OCI-LY3 (cell line): ENCODE results near the gene FAM13A.

Experiments
- H2AFZ ChIP-seq: fragments of 200-600, 300-600 bp; shearing (Covaris generic); 2 replicates; pipeline ENCODE4 v1.6.0; 2014; ENCODE audit warnings: antibody characterized with exemption, low read depth, low read length
- H3K27ac ChIP-seq: fragments of 200-600, 300-600 bp; sonication (generic); 2 replicates; pipeline ENCODE4 v1.5.1; 2014; ENCODE audit warnings: mild to moderate bottlenecking, low read length, moderate library complexity, mixed read lengths
- H3K27me3 ChIP-seq: fragments of 200-600, 300-600 bp; sonication (generic); 2 replicates; pipeline ENCODE4 v1.6.1; 2014; ENCODE audit warnings: low read depth, low read length, mixed read lengths
- H3K36me3 ChIP-seq: fragments of 200-600, 300-600 bp; sonication (generic); replicated peaks from 2 replicates; pipeline ENCODE3; 2014; ENCODE audit warnings: low read depth, low read length, mixed read lengths
- H3K4me1 ChIP-seq: fragments of 300-600, 200-600 bp; sonication (generic); 2 replicates; pipeline ENCODE4 v1.6.1; 2014; ENCODE audit warnings: low read length, mixed read lengths
- H3K4me2 ChIP-seq: fragments of 200-600, 300-600 bp; sonication (generic); 2 replicates; pipeline ENCODE4 v1.6.1; 2014; ENCODE audit warnings: low read length, mixed read lengths
- H3K4me3 ChIP-seq: fragments of 300-600, 200-600 bp; sonication (generic); 2 replicates; pipeline ENCODE4 v1.5.1; 2014; ENCODE audit warnings: antibody characterized with exemption, mild to moderate bottlenecking, low read length, moderate library complexity
- H3K79me2 ChIP-seq: fragments of 300-600, 200-600 bp; shearing (Covaris generic); 2 replicates; pipeline ENCODE4 v1.6.1; 2014; ENCODE audit warnings: mild to moderate bottlenecking, low read length, mixed read lengths
- H3K9ac ChIP-seq: fragments of 300-600, 200-600 bp; shearing (Covaris generic); 2 replicates; pipeline ENCODE4 v1.6.0; 2014; ENCODE audit warnings: mild to moderate bottlenecking, low read length, moderate library complexity
- H3K9me3 ChIP-seq: fragments of 200-600, 300-600 bp; shearing (Covaris generic); 2 replicates; pipeline ENCODE4 v1.6.1; 2014; ENCODE audit warnings: low read length, mixed read lengths; ENCODE audit not compliant: insufficient read depth
- H4K20me1 ChIP-seq: fragments of 200-600, 300-600 bp; sonication (generic); 2 replicates; pipeline ENCODE4 v1.6.1; 2016; ENCODE audit warnings: low read length, mixed read lengths; ENCODE audit not compliant: insufficient read depth
- EZH2phosphoT487 ChIP-seq: fragments of 200-600 bp; shearing (Covaris generic); IDR thresholded peaks from 2 replicates; pipeline ENCODE4 v1.6.1; 2018; ENCODE audit warnings: antibody characterized with exemption, mixed run types, low read depth
- TF ChIP-seq, protein P1 (sequence below): fragments of 200-600, 300-600 bp; sonication (generic); IDR thresholded peaks from 2 replicates; pipeline ENCODE4 v1.5.1; 2014; ENCODE audit warnings: antibody characterized with exemption, low read length, low read depth

The FAM13A gene

DNA sequence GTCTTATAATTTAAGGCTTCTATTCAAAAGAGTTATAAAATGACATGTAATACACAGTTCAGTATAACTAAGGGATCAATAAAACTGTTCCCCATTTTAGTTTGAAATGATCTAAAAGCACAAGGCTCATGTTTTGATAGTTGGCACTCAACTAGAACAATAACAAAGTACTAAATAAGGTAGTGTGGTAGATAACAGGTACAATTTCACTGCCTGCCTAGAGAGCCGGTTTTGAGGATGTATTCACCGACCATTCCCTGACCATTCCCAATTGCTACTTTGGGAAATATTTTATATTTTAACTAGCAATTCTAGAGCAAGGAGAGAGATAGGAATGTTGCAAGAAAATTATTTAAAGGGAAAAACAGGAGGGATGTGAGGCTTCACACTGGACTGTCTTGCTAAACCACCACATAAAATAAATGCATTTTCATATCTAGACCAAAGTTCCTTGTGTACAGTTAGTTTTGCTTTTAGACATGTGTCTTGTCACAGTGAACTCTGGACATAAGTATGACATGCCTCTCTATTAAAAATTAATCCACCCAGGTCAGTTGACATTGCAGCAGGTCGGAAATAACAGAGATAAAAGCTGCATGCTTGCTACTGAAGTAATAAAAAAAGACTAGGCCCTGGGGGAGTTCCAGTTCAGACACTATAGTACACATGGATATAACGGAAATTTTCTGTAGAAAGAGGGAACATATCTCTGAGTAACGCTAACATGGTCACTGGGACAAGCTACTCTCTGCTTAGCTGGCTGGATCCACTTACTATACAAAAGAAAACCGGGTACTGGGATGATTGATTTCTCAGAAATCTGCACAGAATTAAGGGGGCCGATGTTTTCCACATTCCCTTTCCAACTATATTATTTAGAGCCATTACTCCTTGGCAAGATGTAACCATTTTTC is 303.1 kb downstream of the FAM13A start:
- Histone ChIP-seq H3K79me2 (no peaks in the 10 kb centered on the region), H3K4me2 (peak overlapping the region; percentile 50), H3K27ac (no peak overlapping the region), H3K27me3 (0 out of 2 replicates have a peak, but pooled peaks cover 6% of the 10 kb centered on the region), H4K20me1 (peaks cover 4% of the 10 kb centered on the region; the same call in 1 of the 2 replicates), H3K4me3 (no peak overlapping the region), H3K9ac (no peak overlapping the region), H2AFZ (no peak overlapping the region), H3K36me3 (peaks cover 11% of the 10 kb centered on the region), H3K9me3 (no peaks in the 10 kb centered on the region), H3K4me1 (peaks cover 28% of the 10 kb centered on the region)
- no peak for TF ChIP-seq EZH2phosphoT487
- TF ChIP-seq, protein P1, sequence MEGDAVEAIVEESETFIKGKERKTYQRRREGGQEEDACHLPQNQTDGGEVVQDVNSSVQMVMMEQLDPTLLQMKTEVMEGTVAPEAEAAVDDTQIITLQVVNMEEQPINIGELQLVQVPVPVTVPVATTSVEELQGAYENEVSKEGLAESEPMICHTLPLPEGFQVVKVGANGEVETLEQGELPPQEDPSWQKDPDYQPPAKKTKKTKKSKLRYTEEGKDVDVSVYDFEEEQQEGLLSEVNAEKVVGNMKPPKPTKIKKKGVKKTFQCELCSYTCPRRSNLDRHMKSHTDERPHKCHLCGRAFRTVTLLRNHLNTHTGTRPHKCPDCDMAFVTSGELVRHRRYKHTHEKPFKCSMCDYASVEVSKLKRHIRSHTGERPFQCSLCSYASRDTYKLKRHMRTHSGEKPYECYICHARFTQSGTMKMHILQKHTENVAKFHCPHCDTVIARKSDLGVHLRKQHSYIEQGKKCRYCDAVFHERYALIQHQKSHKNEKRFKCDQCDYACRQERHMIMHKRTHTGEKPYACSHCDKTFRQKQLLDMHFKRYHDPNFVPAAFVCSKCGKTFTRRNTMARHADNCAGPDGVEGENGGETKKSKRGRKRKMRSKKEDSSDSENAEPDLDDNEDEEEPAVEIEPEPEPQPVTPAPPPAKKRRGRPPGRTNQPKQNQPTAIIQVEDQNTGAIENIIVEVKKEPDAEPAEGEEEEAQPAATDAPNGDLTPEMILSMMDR: no peak

DNA sequence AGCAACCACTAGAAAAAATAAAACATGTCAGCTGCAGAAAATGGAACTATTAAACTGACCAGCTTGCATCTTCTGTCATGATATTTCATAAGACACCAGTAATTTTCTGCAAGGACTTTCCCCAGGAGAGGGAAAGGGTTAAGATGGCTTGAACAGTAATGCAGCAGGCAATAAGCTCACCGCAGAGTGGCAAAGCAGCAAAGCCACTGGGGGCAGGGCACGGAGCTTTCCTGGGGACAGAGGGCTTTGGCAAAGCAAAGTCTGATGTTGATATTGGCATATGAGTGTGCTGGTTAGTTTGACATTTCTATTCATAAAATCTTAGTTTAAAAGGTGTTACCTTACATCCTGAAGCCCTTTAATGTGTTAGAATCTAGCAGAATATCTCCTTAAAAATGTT is 304.2 kb downstream of the FAM13A start:
- peaks cover 4% of the 10 kb centered on the region; the same call in 1 of the 2 replicates for H4K20me1 ChIP-seq
- no peak overlapping the region for H2AFZ ChIP-seq
- no peaks in the 10 kb centered on the region for H3K79me2 ChIP-seq
- H3K4me2 ChIP-seq: peak overlapping the region; percentile 50
- H3K27ac ChIP-seq: no peak overlapping the region
- H3K27me3 ChIP-seq: 0 out of 2 replicates have a peak, but pooled peaks cover 6% of the 10 kb centered on the region
- H3K9ac ChIP-seq: no peak overlapping the region
- H3K4me1 ChIP-seq: peaks cover 28% of the 10 kb centered on the region
- no peak overlapping the region for H3K4me3 ChIP-seq
- no peaks in the 10 kb centered on the region for H3K9me3 ChIP-seq
- TF ChIP-seq EZH2phosphoT487: no peak
- TF ChIP-seq, protein P1: no peak
- H3K36me3 ChIP-seq: peaks cover 18% of the 10 kb centered on the region

DNA sequence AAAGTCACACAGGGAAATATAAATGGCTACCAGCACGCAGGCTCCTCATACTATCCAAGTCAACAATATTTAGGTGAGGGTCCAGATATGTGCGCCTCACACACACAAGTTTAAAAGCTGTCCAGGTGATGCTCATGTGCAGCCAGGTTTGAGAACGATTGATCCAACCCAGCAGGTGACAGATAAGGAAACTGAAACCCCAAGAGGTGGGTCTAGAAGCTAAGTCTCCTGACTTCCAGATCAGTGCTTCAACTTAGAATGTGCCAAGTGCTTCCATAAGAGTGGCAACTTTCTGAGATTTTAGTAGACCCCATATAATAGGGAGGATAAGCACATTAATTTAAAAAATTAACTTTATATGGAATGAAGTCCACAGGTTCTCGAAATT is 304.9 kb downstream of the FAM13A start:
- H2AFZ ChIP-seq: no peak overlapping the region
- H4K20me1 ChIP-seq: peaks cover 4% of the 10 kb centered on the region; the same call in 1 of the 2 replicates
- H3K4me1 ChIP-seq: peaks cover 28% of the 10 kb centered on the region

More for the DNA sequence above, 304.9 kb downstream of the FAM13A start:
- H3K27me3 ChIP-seq: 0 out of 2 replicates have a peak, but pooled peaks cover 6% of the 10 kb centered on the region
- H3K36me3 ChIP-seq: peaks cover 24% of the 10 kb centered on the region
- H3K79me2 ChIP-seq: no peaks in the 10 kb centered on the region
- no peak for TF ChIP-seq EZH2phosphoT487
- TF ChIP-seq, protein P1: no peak
- H3K9me3 ChIP-seq: no peaks in the 10 kb centered on the region
- no peak overlapping the region for H3K4me3 ChIP-seq
- H3K27ac ChIP-seq: no peak overlapping the region
- H3K9ac ChIP-seq: no peak overlapping the region
- H3K4me2 ChIP-seq: peak overlapping the region; percentile 4; the same call in 1 of the 2 replicates
